Testis (tissue), 2 donors: ENCODE measurements around the gene DCTD.

ENCODE experiments used
- CTCF ChIP-seq, 3 experiments: fragments of 450-650 bp in 2 of 3; fragments of 200-600 bp in 1 of 3; sonication (generic) in 1 of 3; IDR thresholded peaks; one replicate each; pipeline ENCODE4 v1.5.1; 2016 to 2019; ENCODE audit warnings: antibody characterized with exemption in 3 of 3, mild to moderate bottlenecking in 2 of 3, moderate library complexity in 1 of 3
- POLR2A ChIP-seq: fragments of 450-650 bp; IDR thresholded peaks from one replicate; pipeline ENCODE4 v1.6.1; 2017; ENCODE audit warnings: antibody characterized with exemption, mild to moderate bottlenecking, moderate library complexity

- TF ChIP-seq CTCF (IDR thresholded peaks at IDR 0.05): no peak
- no peak for TF ChIP-seq POLR2A
Observed at GRCh38 chr4:182929296-182929695, 12.1 kb upstream of the DCTD start.
